K562 (cell line): Measurements from ENCODE around the gene YPEL3. TPM values are rescaled to one million over a fixed set of nuclear protein-coding genes. Genes with fewer than 3 reads are reported as not detected.

ENCODE experiments used
- CBX1 ChIP-seq: sonication (generic); IDR thresholded peaks from 2 replicates; pipeline ENCODE4 v1.6.1; 2016; ENCODE audit warnings: antibody characterized with exemption, low read depth, mild to moderate bottlenecking
- CXXC5 ChIP-seq: fragments of 250-450 bp; sonication (Bioruptor Pico); IDR thresholded peaks from 2 replicates; pipeline ENCODE4 v1.8.0; 2022; ENCODE audit warnings: inconsistent platforms, mild to moderate bottlenecking, moderate library complexity
- GTF2A2 ChIP-seq: IDR thresholded peaks from 2 replicates; pipeline ENCODE4 v1.6.1; 2016; ENCODE audit warnings: mild to moderate bottlenecking, missing genetic modification characterization, missing compliant biosample characterization
- POLR3G ChIP-seq: IDR thresholded peaks from 2 replicates; pipeline ENCODE4 v1.6.1; 2011; ENCODE audit not compliant: insufficient read length, insufficient replicate concordance; ENCODE audit errors: extremely low read depth
- RFX5 ChIP-seq: IDR thresholded peaks from 2 replicates; pipeline ENCODE4 v1.6.1; 2011; ENCODE audit warnings: low read depth, mild to moderate bottlenecking, improper control_type of control experiment, low read length
- TAF9B ChIP-seq: fragments of 450-650 bp; IDR thresholded peaks from 2 replicates; pipeline ENCODE4 v1.6.1; 2018; ENCODE audit warnings: mild to moderate bottlenecking; ENCODE audit not compliant: partially characterized antibody
- ZKSCAN3 ChIP-seq: fragments of 250-450 bp; sonication (Bioruptor Pico); IDR thresholded peaks from 2 replicates; pipeline ENCODE4 v1.4.0; 2020
- polyA plus RNA-seq, 8 experiments: library from polyadenylated mRNA; depleted of rRNA in 4 of 8; stranded (reverse) in 5 of 8; unstranded in 3 of 8; fragments of >200 nt; fragmentation: Nextera tagmentation in 2 of 8; fragmentation: Illumina TruSeq in 1 of 8; extraction: Ambion mirVana in 2 of 8; extraction: Trizol in 1 of 8; gene quantifications; 2 replicates each; pipeline versions ENCODE4 v1.2.1 to v1.2.3, GENCODE V29; 2011 to 2014; ENCODE audit warnings: inconsistent platforms in 1 of 8, missing spikeins in 1 of 8
- total RNA-seq, 7 experiments: library from RNA; depleted of rRNA in 6 of 7; stranded (reverse); fragments of >200 nt in 6 of 7; fragmentation: Illumina TruSeq in 2 of 7; extraction: Trizol in 2 of 7; gene quantifications; 2 replicates each; pipeline versions ENCODE4 v1.2.1 to v1.2.3, GENCODE V29; 2011 to 2021; ENCODE audit warnings: low replicate concordance in 1 of 7
- TF ChIP-seq, protein P1 (sequence below), 2 experiments: fragments of 200-800 bp in 1 of 2; sonication (Bioruptor generic) in 1 of 2; sonication (generic) in 1 of 2; formaldehyde crosslinking in 1 of 2; IDR thresholded peaks in 1 of 2; conservative IDR thresholded peaks in 1 of 2; 2 replicates each; pipeline versions ENCODE4 v1.5.0 to v1.6.1; 2016 to 2020; ENCODE audit warnings: missing compliant biosample characterization in 1 of 2, missing genetic modification characterization in 1 of 2, missing genetic modification reagents in 1 of 2
- TF ChIP-seq, protein P2 (sequence below), 2 experiments: fragments of 250-450 bp in 1 of 2; fragments of 450-650 bp in 1 of 2; sonication (Bioruptor Pico) in 1 of 2; IDR thresholded peaks; 2 replicates each; pipeline versions ENCODE4 v1.6.1 to v1.8.0; 2016 to 2021; ENCODE audit warnings: mild to moderate bottlenecking in 2 of 2, moderate library complexity in 2 of 2, missing compliant biosample characterization in 1 of 2, missing genetic modification characterization in 1 of 2
- TF ChIP-seq, protein P3 (sequence below): fragments of 450-650 bp; IDR thresholded peaks from 2 replicates; pipeline ENCODE4 v1.6.1; 2018; ENCODE audit warnings: mild to moderate bottlenecking, low read depth; ENCODE audit not compliant: partially characterized antibody
- TF ChIP-seq, protein P4 (sequence below): fragments of 450-650 bp; IDR thresholded peaks from 2 replicates; pipeline ENCODE4 v1.6.1; 2017; ENCODE audit warnings: antibody characterized with exemption, mild to moderate bottlenecking
- TF ChIP-seq, protein P5 (sequence below): sonication (generic); formaldehyde crosslinking; IDR thresholded peaks from 2 replicates; pipeline ENCODE4 v1.8.0; 2022; ENCODE audit warnings: mild to moderate bottlenecking, missing genetic modification reagents

Gene YPEL3
- total and polyA plus RNA-seq, 9 of the 15 experiments (the other 6 are each of a cell fraction or from before 2014, with no cell fraction given) = 0.41 to 15.0 (median 2.9) TPM

DNA sequence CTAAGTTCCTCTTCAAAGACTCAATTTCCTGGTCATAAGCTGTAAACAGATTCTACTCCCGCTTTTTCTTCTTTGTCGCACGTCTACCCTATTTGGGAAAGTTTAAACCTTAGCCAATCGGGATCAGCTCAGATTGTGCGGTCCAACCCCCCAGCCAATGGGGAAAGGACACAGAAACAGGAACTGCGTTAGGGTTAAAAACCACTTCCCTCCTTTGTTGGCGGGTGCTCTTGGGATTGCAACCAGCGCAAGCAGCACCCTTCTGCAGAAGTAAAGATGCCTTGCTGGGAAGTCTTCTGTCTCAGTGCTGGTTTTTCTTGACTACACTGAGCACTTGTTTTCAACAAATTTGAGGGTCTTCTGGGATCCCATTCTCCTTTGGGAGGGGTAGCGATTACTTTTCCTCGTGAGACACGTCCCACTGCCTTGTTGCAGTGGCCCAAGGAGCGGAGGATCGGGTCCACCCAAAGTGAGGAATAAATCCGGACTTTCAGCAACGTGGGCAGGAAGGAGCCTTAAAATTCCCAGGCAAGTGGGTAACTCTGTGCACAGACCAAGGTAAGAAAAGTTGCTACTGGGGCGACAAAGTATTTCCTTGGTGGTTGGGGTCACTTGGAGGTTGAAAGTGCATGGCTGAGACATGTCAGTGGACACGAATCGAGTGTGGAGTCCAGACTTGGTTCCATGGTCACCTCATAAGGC is 1.0 kb upstream of the YPEL3 start (continued):
- TF ChIP-seq, protein P1, sequence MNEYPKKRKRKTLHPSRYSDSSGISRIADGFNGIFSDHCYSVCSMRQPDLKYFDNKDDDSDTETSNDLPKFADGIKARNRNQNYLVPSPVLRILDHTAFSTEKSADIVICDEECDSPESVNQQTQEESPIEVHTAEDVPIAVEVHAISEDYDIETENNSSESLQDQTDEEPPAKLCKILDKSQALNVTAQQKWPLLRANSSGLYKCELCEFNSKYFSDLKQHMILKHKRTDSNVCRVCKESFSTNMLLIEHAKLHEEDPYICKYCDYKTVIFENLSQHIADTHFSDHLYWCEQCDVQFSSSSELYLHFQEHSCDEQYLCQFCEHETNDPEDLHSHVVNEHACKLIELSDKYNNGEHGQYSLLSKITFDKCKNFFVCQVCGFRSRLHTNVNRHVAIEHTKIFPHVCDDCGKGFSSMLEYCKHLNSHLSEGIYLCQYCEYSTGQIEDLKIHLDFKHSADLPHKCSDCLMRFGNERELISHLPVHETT (CRISPR knock-in tag; conservative IDR thresholded peaks at IDR 0.05 in 1 of 2, IDR thresholded peaks at IDR 0.05 in 1 of 2) = no peak
- TF ChIP-seq, protein P2, sequence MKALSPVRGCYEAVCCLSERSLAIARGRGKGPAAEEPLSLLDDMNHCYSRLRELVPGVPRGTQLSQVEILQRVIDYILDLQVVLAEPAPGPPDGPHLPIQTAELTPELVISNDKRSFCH (CRISPR knock-in tag; IDR thresholded peaks at IDR 0.05) = no peak
- TF ChIP-seq, protein P2 (tag; IDR thresholded peaks at IDR 0.05) = no peak
- TF ChIP-seq, protein P3, sequence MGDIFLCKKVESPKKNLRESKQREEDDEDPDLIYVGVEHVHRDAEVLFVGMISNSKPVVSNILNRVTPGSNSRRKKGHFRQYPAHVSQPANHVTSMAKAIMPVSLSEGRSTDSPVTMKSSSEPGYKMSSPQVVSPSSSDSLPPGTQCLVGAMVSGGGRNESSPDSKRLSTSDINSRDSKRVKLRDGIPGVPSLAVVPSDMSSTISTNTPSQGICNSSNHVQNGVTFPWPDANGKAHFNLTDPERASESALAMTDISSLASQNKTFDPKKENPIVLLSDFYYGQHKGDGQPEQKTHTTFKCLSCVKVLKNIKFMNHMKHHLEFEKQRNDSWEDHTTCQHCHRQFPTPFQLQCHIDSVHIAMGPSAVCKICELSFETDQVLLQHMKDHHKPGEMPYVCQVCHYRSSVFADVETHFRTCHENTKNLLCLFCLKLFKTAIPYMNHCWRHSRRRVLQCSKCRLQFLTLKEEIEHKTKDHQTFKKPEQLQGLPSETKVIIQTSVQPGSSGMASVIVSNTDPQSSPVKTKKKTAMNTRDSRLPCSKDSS = peak; percentile 99
- TF ChIP-seq ZKSCAN3 (CRISPR knock-in tag) (no peak), TAF9B (no peak), CXXC5 (CRISPR knock-in tag) (no peak), CBX1 (peak; percentile 99), GTF2A2 (tag) (no peak), POLR3G (no peak), RFX5 (no peak)
- TF ChIP-seq, protein P4, sequence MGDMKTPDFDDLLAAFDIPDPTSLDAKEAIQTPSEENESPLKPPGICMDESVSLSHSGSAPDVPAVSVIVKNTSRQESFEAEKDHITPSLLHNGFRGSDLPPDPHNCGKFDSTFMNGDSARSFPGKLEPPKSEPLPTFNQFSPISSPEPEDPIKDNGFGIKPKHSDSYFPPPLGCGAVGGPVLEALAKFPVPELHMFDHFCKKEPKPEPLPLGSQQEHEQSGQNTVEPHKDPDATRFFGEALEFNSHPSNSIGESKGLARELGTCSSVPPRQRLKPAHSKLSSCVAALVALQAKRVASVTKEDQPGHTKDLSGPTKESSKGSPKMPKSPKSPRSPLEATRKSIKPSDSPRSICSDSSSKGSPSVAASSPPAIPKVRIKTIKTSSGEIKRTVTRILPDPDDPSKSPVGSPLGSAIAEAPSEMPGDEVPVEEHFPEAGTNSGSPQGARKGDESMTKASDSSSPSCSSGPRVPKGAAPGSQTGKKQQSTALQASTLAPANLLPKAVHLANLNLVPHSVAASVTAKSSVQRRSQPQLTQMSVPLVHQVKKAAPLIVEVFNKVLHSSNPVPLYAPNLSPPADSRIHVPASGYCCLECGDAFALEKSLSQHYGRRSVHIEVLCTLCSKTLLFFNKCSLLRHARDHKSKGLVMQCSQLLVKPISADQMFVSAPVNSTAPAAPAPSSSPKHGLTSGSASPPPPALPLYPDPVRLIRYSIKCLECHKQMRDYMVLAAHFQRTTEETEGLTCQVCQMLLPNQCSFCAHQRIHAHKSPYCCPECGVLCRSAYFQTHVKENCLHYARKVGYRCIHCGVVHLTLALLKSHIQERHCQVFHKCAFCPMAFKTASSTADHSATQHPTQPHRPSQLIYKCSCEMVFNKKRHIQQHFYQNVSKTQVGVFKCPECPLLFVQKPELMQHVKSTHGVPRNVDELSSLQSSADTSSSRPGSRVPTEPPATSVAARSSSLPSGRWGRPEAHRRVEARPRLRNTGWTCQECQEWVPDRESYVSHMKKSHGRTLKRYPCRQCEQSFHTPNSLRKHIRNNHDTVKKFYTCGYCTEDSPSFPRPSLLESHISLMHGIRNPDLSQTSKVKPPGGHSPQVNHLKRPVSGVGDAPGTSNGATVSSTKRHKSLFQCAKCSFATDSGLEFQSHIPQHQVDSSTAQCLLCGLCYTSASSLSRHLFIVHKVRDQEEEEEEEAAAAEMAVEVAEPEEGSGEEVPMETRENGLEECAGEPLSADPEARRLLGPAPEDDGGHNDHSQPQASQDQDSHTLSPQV = no peak
- TF ChIP-seq, protein P5, sequence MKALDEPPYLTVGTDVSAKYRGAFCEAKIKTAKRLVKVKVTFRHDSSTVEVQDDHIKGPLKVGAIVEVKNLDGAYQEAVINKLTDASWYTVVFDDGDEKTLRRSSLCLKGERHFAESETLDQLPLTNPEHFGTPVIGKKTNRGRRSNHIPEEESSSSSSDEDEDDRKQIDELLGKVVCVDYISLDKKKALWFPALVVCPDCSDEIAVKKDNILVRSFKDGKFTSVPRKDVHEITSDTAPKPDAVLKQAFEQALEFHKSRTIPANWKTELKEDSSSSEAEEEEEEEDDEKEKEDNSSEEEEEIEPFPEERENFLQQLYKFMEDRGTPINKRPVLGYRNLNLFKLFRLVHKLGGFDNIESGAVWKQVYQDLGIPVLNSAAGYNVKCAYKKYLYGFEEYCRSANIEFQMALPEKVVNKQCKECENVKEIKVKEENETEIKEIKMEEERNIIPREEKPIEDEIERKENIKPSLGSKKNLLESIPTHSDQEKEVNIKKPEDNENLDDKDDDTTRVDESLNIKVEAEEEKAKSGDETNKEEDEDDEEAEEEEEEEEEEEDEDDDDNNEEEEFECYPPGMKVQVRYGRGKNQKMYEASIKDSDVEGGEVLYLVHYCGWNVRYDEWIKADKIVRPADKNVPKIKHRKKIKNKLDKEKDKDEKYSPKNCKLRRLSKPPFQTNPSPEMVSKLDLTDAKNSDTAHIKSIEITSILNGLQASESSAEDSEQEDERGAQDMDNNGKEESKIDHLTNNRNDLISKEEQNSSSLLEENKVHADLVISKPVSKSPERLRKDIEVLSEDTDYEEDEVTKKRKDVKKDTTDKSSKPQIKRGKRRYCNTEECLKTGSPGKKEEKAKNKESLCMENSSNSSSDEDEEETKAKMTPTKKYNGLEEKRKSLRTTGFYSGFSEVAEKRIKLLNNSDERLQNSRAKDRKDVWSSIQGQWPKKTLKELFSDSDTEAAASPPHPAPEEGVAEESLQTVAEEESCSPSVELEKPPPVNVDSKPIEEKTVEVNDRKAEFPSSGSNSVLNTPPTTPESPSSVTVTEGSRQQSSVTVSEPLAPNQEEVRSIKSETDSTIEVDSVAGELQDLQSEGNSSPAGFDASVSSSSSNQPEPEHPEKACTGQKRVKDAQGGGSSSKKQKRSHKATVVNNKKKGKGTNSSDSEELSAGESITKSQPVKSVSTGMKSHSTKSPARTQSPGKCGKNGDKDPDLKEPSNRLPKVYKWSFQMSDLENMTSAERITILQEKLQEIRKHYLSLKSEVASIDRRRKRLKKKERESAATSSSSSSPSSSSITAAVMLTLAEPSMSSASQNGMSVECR = no peak
- TF ChIP-seq, all 486 proteins: peak for 18
